Measurements from ENCODE around the gene KRTAP4-1.
"Not testable (repeated sequence)": the region's sequence is repeated elsewhere in the genome, so short reads cannot be mapped to it uniquely, and the experiment has no call there.

KRTAP4-1 gene
- long read RNA-seq, result 0 reads

GRCh38 chr17:41184480-41184961 lies at the start of gene KRTAP4-1:
KRTAP4-1 (minus strand) TSS chr17:41184911; CDS start chr17:41184854, 57 bp downstream.
- H3K4me3 ChIP-seq (replicated peaks; ENCODE audit: insufficient read depth, low read length), result no peak within 1 kb of the TSS
- H3K27ac ChIP-seq (replicated peaks), result no peak within 1 kb of the TSS
- H3K27me3 ChIP-seq (ENCODE audit: insufficient read depth, poor library complexity, severe bottlenecking), result peaks cover 2% of the 10 kb centered on the region
- TF ChIP-seq POLR2AphosphoS5 (IDR thresholded peaks at IDR 0.05; ENCODE audit: low read depth) (no peak), SPI1 (IDR thresholded peaks at IDR 0.05; ENCODE audit: borderline replicate concordance, low read depth) (no peak), GABPA (IDR thresholded peaks at IDR 0.05; ENCODE audit: low read depth) (no peak), REST (IDR thresholded peaks at IDR 0.05; ENCODE audit: insufficient replicate concordance, low read depth) (no peak)
- TF ChIP-seq, protein P1, sequence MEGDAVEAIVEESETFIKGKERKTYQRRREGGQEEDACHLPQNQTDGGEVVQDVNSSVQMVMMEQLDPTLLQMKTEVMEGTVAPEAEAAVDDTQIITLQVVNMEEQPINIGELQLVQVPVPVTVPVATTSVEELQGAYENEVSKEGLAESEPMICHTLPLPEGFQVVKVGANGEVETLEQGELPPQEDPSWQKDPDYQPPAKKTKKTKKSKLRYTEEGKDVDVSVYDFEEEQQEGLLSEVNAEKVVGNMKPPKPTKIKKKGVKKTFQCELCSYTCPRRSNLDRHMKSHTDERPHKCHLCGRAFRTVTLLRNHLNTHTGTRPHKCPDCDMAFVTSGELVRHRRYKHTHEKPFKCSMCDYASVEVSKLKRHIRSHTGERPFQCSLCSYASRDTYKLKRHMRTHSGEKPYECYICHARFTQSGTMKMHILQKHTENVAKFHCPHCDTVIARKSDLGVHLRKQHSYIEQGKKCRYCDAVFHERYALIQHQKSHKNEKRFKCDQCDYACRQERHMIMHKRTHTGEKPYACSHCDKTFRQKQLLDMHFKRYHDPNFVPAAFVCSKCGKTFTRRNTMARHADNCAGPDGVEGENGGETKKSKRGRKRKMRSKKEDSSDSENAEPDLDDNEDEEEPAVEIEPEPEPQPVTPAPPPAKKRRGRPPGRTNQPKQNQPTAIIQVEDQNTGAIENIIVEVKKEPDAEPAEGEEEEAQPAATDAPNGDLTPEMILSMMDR (IDR thresholded peaks at IDR 0.05; ENCODE audit: insufficient read depth, low read length), result no peak
- DNase-seq (ENCODE audit: low read depth in 1 of 2, low spot score in 1 of 2), result no peak

- not testable (repeated sequence) for DNase-seq (ENCODE audit: low read depth in 1 of 2, low spot score in 1 of 2); H3K27ac ChIP-seq (replicated peaks); H3K4me3 ChIP-seq (replicated peaks; ENCODE audit: insufficient read depth, low read length); H3K27me3 ChIP-seq (ENCODE audit: insufficient read depth, poor library complexity, severe bottlenecking)
Observed at GRCh38 chr17:41232399-41233105, 47.8 kb upstream of the KRTAP4-1 start, which contains the start of gene KRTAP9-3. KRTAP9-3 (plus strand) TSS chr17:41232449; CDS start chr17:41232502, 53 bp downstream.

DNA sequence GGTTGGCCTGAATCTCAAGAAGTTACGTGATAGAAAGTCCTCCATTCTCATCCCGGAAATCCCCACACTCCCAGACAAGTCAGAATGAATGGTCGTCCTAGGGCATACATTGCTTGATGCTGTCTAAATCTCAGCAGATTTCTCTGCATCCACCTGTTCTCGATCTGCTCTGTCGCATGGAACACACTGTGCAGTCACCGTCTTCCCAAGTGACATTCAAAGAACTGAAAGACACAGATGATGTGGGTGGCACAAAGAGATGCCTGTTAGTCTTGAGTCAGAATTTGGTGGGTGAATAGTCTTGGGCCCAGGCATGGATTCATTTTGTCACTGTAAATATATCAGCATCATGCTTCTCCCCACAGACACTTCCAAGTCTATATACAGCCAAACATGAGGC lies 47.0 kb upstream of the KRTAP4-1 start:
- peaks cover 4% of the 10 kb centered on the region for H3K27me3 ChIP-seq (ENCODE audit: insufficient read depth, poor library complexity, severe bottlenecking)
- H3K4me3 ChIP-seq (replicated peaks; ENCODE audit: insufficient read depth, low read length), result no peak overlapping the region
- no peak for DNase-seq (ENCODE audit: low read depth in 1 of 2, low spot score in 1 of 2)
- TF ChIP-seq, protein P1 (IDR thresholded peaks at IDR 0.05; ENCODE audit: insufficient read depth, low read length), result no peak
- TF ChIP-seq POLR2AphosphoS5 (IDR thresholded peaks at IDR 0.05; ENCODE audit: low read depth), result no peak
- no peak for TF ChIP-seq SPI1 (IDR thresholded peaks at IDR 0.05; ENCODE audit: borderline replicate concordance, low read depth)
- TF ChIP-seq GABPA (IDR thresholded peaks at IDR 0.05; ENCODE audit: low read depth), result no peak
- TF ChIP-seq REST (IDR thresholded peaks at IDR 0.05; ENCODE audit: insufficient replicate concordance, low read depth), result no peak
- no peak overlapping the region for H3K27ac ChIP-seq (replicated peaks)

DNA sequence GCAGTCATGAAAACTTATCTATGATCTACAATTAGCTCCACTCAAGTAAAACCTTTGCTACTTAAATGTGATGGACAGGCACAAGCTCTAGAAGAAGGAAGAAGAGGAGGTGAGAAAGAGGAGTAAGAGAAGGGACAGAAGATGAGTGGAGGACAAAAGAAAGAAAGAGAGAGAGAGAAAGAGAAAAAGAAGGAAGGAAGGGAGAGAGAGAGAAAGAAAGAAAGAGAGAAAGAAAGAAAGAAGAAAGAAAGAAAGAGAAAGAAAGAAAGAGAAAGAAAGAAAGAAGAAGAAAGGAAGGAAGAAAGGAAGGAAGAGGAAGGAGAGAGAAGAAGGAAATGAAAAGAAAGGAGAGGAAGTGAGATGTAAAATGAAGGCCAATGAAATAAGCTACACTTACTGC lies 45.4 kb upstream of the KRTAP4-1 start:
- no peak overlapping the region for H3K27ac ChIP-seq (replicated peaks)
- peaks cover 4% of the 10 kb centered on the region for H3K27me3 ChIP-seq (ENCODE audit: insufficient read depth, poor library complexity, severe bottlenecking)
- TF ChIP-seq SPI1 (IDR thresholded peaks at IDR 0.05; ENCODE audit: borderline replicate concordance, low read depth) (no peak), POLR2AphosphoS5 (IDR thresholded peaks at IDR 0.05; ENCODE audit: low read depth) (no peak), REST (IDR thresholded peaks at IDR 0.05; ENCODE audit: insufficient replicate concordance, low read depth) (no peak), GABPA (IDR thresholded peaks at IDR 0.05; ENCODE audit: low read depth) (no peak)
- TF ChIP-seq, protein P1 (IDR thresholded peaks at IDR 0.05; ENCODE audit: insufficient read depth, low read length), result no peak
- DNase-seq (ENCODE audit: low read depth in 1 of 2, low spot score in 1 of 2), result no peak
- H3K4me3 ChIP-seq (replicated peaks; ENCODE audit: insufficient read depth, low read length), result no peak overlapping the region

GRCh38 chr17:41226598-41227095 lies 41.9 kb upstream of the KRTAP4-1 start, which contains the start of gene KRTAP9-2:
KRTAP9-2 (plus strand) TSS chr17:41226648; CDS start chr17:41226655, 7 bp downstream.
- H3K27ac ChIP-seq (replicated peaks); DNase-seq (ENCODE audit: low read depth in 1 of 2, low spot score in 1 of 2); H3K4me3 ChIP-seq (replicated peaks; ENCODE audit: insufficient read depth, low read length); H3K27me3 ChIP-seq (ENCODE audit: insufficient read depth, poor library complexity, severe bottlenecking): not testable (repeated sequence)

Measured in HL-60 (cell line).